Ovary (tissue), 3 donors: ENCODE data around the gene TMCO6.

Experiments used
- CTCF ChIP-seq, 3 donors: fragments of 450-650 bp in 2 of 3; fragments of 200-600 bp in 1 of 3; IDR thresholded peaks; one replicate each; pipeline versions ENCODE4 v1.5.1 to v1.8.0; 2016 to 2022; ENCODE audit warnings: antibody characterized with exemption in 3 of 3, mild to moderate bottlenecking in 1 of 3
- EP300 ChIP-seq: sonication (generic); formaldehyde crosslinking; IDR thresholded peaks from one replicate; pipeline ENCODE4 v1.6.1; 2017; ENCODE audit warnings: antibody characterized with exemption
- POLR2A ChIP-seq: fragments of 450-650 bp; IDR thresholded peaks from one replicate; pipeline ENCODE4 v1.6.1; 2017; ENCODE audit warnings: antibody characterized with exemption, mild to moderate bottlenecking, moderate library complexity
- donor health status: DM: no; HTN: no; CAD: no.

DNA sequence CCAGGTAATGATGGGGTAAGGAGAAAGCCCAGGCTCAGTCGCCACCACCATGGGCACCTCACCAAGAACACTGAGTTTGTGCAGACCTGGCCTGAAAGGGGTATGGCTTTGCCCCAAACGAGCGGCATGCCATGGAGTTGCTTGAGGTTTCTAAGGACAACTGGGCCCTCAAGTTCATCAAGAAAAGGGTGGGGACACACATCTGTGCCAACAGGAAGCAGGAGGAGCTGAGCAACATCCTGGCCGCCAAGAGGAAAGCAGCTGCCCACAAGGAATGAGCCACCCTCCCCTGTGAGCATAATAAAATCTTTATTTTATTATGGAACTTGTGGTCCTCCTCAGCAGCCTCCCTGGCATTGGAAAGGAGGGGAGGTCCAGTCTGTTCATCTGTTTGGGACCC is 30.1 kb upstream of the TMCO6 start:
- no peak for TF ChIP-seq CTCF (IDR thresholded peaks at IDR 0.05)
- no peak for TF ChIP-seq EP300
- no peak for TF ChIP-seq POLR2A
